ENCODE measurements around the gene HUS1.

GRCh38 chr7:47992446-47992845 lies 13.0 kb upstream of the HUS1 start:
- TF ChIP-seq CTCF (IDR thresholded peaks at IDR 0.05), result no peak
- no peak for TF ChIP-seq POLR2A (IDR thresholded peaks at IDR 0.05)
- no peak for TF ChIP-seq EP300 (IDR thresholded peaks at IDR 0.05)
